Erythroblast (primary cell): ENCODE data around the gene ATOH8.

Experiments
- DNase-seq, 2 experiments: peaks; one replicate each; lab custom pipeline; 2025; lab: John Stamatoyannopoulos, UW
- GATA1 ChIP-seq: IDR thresholded peaks from 2 replicates; pipeline ENCODE4 v1.6.1; 2011; ENCODE audit warnings: low read depth, mild to moderate bottlenecking, control low read depth, low read length, moderate library complexity
- POLR2A ChIP-seq: IDR thresholded peaks from 2 replicates; pipeline ENCODE4 v1.6.1; 2011; ENCODE audit warnings: mild to moderate bottlenecking, low read length

Gene ATOH8

GRCh38 chr2:85737481-85737880 lies 16.3 kb upstream of the ATOH8 start:
- no peak for DNase-seq
- TF ChIP-seq POLR2A (no peak), GATA1 (no peak)

DNA sequence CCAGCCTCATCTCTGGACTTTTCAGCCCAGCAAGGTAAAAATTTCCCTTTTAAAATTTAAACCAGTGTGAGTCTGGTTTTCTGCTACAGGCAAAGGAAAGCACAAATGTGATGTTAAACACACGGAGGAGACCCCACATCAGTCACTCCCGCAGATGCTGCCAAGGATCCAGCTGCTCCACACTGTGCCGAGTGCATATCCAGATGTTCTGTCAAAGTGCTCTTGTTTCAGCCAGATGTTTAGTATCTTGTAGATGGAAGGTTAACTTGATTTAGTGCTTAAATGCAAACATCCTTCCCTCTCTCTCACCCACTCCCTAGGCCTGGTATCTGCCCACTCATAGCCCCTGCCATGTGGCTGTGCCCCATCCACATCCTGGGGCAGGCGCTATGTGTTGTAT lies 15.8 kb upstream of the ATOH8 start:
- no peak for TF ChIP-seq GATA1
- TF ChIP-seq POLR2A, result no peak
- DNase-seq, result no peak

DNA sequence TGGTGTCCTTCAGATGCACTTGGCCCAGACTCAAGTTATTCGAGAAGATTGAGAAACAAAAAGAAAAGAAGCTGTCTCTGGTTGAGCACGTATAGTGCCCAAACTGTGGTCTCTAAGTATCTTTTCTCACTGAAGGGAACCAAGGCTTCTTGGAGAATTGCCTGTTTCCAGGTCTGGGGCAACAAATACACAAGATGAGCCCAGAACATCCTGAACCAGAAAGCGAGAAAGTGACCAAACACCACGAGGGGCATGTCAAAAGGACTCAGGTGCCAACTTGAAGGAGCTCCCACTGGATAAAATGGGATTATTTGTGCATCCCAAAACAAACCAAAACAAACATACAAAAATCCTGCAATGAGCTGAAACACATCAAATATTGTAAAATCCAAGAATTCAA lies 13.6 kb upstream of the ATOH8 start:
- DNase-seq, result no peak
- TF ChIP-seq GATA1, result no peak
- no peak for TF ChIP-seq POLR2A

- TF ChIP-seq POLR2A (no peak), GATA1 (no peak)
Observed at GRCh38 chr2:85741211-85741832, 12.5 kb upstream of the ATOH8 start.

GRCh38 chr2:85741833-85742455 lies 11.8 kb upstream of the ATOH8 start:
- DNase-seq, result no peak
- TF ChIP-seq POLR2A, result no peak
- TF ChIP-seq GATA1, result no peak

More at GRCh38 chr2:85741211-85741832, 12.5 kb upstream of the ATOH8 start:
- no peak for DNase-seq

- TF ChIP-seq POLR2A, result no peak
- TF ChIP-seq GATA1, result no peak
- DNase-seq, result no peak
Observed at GRCh38 chr2:85743304-85743978, 10.3 kb upstream of the ATOH8 start.

DNA sequence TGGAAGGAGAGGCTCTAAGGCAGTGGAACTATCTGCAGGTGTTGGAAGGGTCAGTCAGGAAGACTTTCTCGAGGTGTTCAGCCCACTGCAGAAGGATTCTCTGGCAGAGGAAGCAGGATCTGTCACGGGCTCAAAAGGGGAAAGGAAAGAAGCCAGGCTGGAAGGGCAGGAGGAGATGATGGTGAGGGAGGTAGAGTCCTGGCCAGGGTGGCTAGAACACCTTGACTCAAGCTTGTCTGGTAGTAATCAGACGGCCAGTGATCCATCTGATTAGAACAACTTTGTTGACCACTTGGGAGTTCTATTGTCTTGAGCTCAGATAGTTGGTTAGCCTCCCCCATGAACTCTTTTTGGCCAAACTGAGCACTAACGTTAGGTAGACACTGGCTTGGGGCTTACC lies 9.7 kb upstream of the ATOH8 start:
- DNase-seq, result no peak
- TF ChIP-seq GATA1 (no peak), POLR2A (no peak)

GRCh38 chr2:85744741-85745601 lies 8.8 kb upstream of the ATOH8 start:
- TF ChIP-seq GATA1 (no peak), POLR2A (no peak)

GRCh38 chr2:85745619-85746018 lies 8.2 kb upstream of the ATOH8 start:
- no peak for DNase-seq
- TF ChIP-seq GATA1, result no peak
- TF ChIP-seq POLR2A, result no peak

More at GRCh38 chr2:85744741-85745601, 8.8 kb upstream of the ATOH8 start:
- no peak for DNase-seq

DNA sequence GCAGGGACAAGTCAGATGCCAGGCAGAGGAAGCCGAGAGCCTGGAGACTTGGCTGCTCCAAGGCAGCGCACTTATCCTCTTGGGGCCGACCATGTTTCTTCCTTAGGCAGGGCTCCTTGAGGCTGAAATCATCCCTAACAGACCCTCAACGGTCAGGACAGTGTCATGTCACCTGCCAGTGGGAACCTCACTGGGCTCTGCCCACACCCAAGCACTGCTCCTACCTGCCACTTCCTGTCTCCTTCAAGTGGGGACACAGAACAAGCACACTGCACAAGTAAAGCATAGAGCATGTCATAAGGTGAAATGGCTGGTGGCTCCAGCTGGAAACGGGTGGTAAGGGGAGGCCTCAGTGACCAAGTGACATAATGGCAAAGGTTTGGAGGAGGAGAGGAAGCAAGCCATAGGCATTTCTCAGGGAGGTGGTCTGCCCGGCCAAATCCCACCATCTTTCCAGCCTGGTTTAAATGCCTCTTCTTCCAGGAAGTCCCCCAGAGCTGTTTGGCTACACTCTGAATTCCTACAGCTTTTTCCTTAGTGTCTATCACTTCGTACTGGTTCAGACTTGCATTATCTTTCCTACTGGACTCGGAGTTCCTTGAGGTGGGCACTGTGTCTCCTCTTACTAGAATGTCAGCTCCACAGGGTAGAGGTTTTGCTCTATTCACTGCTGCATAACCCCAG lies 7.3 kb upstream of the ATOH8 start:
- no peak for DNase-seq
- TF ChIP-seq GATA1 (no peak), POLR2A (no peak)

DNA sequence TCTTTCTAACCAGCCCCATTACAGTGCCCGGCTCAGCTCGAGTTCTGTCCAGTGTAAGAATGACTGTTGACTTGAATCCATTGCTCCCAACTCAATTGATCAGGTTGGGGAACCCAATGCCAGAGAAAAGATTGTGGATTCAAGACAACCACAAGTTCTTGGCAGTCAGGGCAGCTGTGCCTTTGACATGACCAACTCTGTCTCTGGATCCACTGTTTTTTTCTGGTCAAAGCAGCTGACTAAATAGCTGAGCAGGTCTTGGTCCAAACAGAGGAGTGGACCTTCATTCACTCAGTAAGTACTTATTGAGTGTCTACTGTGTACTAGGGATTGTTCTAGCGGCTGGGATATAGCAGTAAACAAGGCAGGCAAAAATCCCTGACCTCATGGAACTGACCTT lies 6.3 kb upstream of the ATOH8 start:
- DNase-seq, result no peak
- TF ChIP-seq GATA1 (no peak), POLR2A (no peak)

DNA sequence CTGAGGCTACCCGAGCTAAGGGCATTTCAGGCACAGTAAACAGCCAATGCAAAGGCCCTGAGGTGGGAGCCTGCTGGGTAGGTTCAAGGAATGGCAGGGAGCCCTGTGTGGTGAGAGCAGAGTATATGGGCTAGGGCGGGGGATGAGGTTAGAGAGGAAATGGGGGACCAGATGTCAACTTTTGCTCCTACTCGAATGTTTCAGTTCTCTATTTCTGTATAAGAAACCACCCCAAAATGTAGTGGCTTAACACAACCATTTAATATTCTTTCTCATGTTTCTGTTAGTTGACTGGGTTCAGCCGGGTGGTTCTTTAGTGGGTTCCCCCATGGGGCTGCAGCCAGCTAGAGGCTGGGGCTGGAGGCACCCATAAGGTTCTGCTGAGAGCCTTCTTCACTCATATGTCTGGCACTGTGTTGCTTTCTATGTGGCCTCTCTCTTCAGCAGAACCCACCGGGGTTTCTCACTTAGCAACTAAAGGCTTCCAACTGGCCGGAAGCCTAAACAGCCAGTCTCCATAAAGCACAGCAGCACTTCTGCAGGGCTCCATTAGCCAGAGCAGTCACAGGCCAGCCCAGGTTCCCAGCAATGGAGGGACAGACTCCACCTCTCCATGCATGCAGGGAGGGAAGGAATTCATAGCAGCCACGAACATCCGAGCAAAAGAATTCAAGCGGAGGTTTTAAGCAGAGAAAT lies 5.6 kb upstream of the ATOH8 start:
- no peak for TF ChIP-seq POLR2A
- no peak for TF ChIP-seq GATA1
- no peak for DNase-seq
